CD4-positive, alpha-beta memory T cell (primary cell): ENCODE data around the gene PLPP3. TPM values are rescaled to one million over a fixed set of nuclear protein-coding genes. Genes with fewer than 3 reads are reported as not detected.

ENCODE experiments used
- CTCF ChIA-PET: fragments of 350-600 bp; sonication (Branson Sonifier 250); formaldehyde crosslinking; loops from one replicate; lab custom pipeline; 2021; ENCODE audit warnings: inconsistent platforms; ENCODE audit not compliant: partially characterized antibody; lab: Charles Lee
- POLR2A ChIA-PET: fragments of 350-600 bp; sonication (Branson Sonifier 250); formaldehyde crosslinking; loops from one replicate; lab custom pipeline; 2021; ENCODE audit not compliant: partially characterized antibody; lab: Charles Lee
- DNase-seq, 5 donors: peaks; one replicate each; pipeline versions ENCODE4 v3.0.0 to v3.0.0-alpha.2; 2020 to 2022; ENCODE audit warnings: mixed read lengths in 1 of 5
- H3K27ac ChIP-seq: one replicate; pipeline ENCODE4 v1.7.0; 2013; ENCODE audit warnings: low read depth, low read length
- H3K27me3 ChIP-seq: 2 replicates; pipeline ENCODE4 v1.7.0; 2013; ENCODE audit warnings: mild to moderate bottlenecking, low read length, moderate library complexity; ENCODE audit not compliant: insufficient read depth
- H3K36me3 ChIP-seq: 2 replicates; pipeline ENCODE4 v1.7.0; 2013; ENCODE audit warnings: mild to moderate bottlenecking, low read length, moderate library complexity; ENCODE audit not compliant: insufficient read depth
- H3K4me1 ChIP-seq: 2 replicates; pipeline ENCODE4 v1.7.0; 2013; ENCODE audit warnings: mild to moderate bottlenecking, low read length, moderate library complexity; ENCODE audit not compliant: insufficient read depth
- H3K4me3 ChIP-seq, 2 donors: one replicate each; pipeline ENCODE4 v1.7.0; 2013; ENCODE audit warnings: low read length in 2 of 2, mild to moderate bottlenecking in 1 of 2
- H3K9me3 ChIP-seq, 2 donors: one replicate each; pipeline ENCODE4 v1.7.0; 2013; ENCODE audit warnings: low read length in 2 of 2, control low read depth in 1 of 2; ENCODE audit not compliant: control insufficient read depth in 1 of 2
- H3K27ac Mint-ChIP-seq, 7 donors: one replicate each; pipeline ENCODE4 v1.8.0; 2020 to 2021; ENCODE audit warnings: mixed read lengths in 7 of 7, mild to moderate bottlenecking in 6 of 7, inconsistent platforms in 3 of 7, moderate library complexity in 3 of 7
- H3K27me3 Mint-ChIP-seq, 2 donors: one replicate each; pipeline ENCODE4 v1.8.0; 2020 to 2021; ENCODE audit warnings: mixed read lengths in 2 of 2
- H3K36me3 Mint-ChIP-seq, 2 donors: one replicate each; pipeline ENCODE4 v1.8.0; 2020 to 2021; ENCODE audit warnings: mixed read lengths in 2 of 2, inconsistent platforms in 1 of 2, mild to moderate bottlenecking in 1 of 2
- H3K4me1 Mint-ChIP-seq, 4 donors: one replicate each; pipeline ENCODE4 v1.8.0; 2020 to 2021; ENCODE audit warnings: mixed read lengths in 4 of 4, mild to moderate bottlenecking in 1 of 4
- H3K4me3 Mint-ChIP-seq, 8 donors: one replicate each; pipeline ENCODE4 v1.8.0; 2020 to 2021; ENCODE audit warnings: mixed read lengths in 8 of 8, mild to moderate bottlenecking in 7 of 8, moderate library complexity in 6 of 8, inconsistent platforms in 3 of 8
- H3K9me3 Mint-ChIP-seq, 8 donors: one replicate each; pipeline ENCODE4 v1.8.0; 2020 to 2021; ENCODE audit warnings: mixed read lengths in 8 of 8, mild to moderate bottlenecking in 5 of 8, inconsistent platforms in 3 of 8, moderate library complexity in 1 of 8
- intact Hi-C: fragments of 100-400 bp; cut with micrococcal nuclease; formaldehyde crosslinking; loops from one replicate; pipeline ENCODE4 v1.15.1; 2023
- polyA plus RNA-seq, 2 donors: library from polyadenylated mRNA; unstranded; fragments of 300-500 nt; fragmentation: Illumina TruSeq; gene quantifications; one replicate each; pipeline ENCODE4 v1.2.3, GENCODE V29; 2021
- total RNA-seq, 2 experiments: library from RNA; stranded (reverse); gene quantifications; one replicate each; pipeline ENCODE4 v1.2.3, GENCODE V29; 2021

Gene PLPP3
- total and polyA plus RNA-seq, 4 experiments from 2014 or later = 0.61 to 0.94 TPM; not detected in 2

DNA sequence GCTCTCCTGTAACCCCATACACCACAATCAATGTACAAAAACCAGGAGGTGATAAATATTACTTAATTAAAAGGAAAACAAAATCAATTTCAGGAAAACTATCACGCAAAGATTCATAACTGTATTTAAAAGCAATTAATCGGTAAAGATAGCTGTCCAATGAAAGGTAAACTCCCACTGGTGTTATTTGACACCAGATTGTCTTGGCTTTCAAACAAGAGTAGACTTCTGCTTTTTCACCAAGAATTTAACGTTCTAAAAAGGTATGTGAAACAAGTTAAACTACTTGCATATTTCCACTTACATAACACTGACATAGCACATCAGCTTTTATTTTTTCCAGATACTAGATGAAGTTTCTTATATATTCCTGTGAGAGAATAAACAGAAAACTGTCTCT lies 3.5 kb downstream of the PLPP3 start:
- Histone ChIP-seq H3K9me3 (no peaks in the 10 kb centered on the region), H3K4me1 (no peaks in the 10 kb centered on the region), H3K36me3 (no peaks in the 10 kb centered on the region), H3K27me3 (peaks cover 5% of the 10 kb centered on the region), H3K27ac (no peak overlapping the region), H3K4me3 (no peak overlapping the region)
- peaks cover 0 to 14% (median under 1%) of the 10 kb centered on the region in 4 donors for H3K4me1 Mint-ChIP-seq
- POLR2A ChIA-PET = no interaction called here
- H3K36me3 Mint-ChIP-seq = no peaks in the 10 kb centered on the region
- no peak for DNase-seq
- no peaks in the 10 kb centered on the region for H3K9me3 Mint-ChIP-seq
- intact Hi-C loops = no loop called here
- peaks cover 26 to 27% of the 10 kb centered on the region in 2 donors for H3K27me3 Mint-ChIP-seq
- CTCF ChIA-PET = interaction anchor here (0.8 kb wide), 1 partner anchor 256 kb away, joined by 3 read pairs; no protein-coding TSS in a partner anchor
- no peak overlapping the region for H3K27ac Mint-ChIP-seq
- no peak overlapping the region for H3K4me3 Mint-ChIP-seq

DNA sequence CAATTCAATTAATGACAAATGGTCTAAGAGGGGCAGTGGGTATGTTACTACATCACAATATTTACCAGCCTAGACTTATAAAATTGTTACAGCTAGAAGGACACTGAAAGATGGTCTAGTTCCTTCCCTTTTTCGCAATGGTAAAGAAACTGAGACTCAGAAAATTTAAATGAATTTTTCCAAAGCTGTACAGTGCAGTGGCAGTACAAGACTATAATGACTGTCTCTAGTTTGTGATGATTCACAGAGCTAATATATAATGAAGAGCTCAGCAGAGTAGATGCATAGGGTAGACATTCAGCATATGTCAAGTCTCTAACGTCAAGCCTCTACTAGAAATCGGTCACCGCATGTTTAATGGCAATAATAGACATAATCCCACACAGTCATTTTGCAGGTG lies 4.6 kb downstream of the PLPP3 start:
- ChIA-PET CTCF (no interaction called here), POLR2A (no interaction called here)
- Histone ChIP-seq H3K36me3 (no peaks in the 10 kb centered on the region), H3K27me3 (peaks cover 5% of the 10 kb centered on the region), H3K4me3 (no peak overlapping the region), H3K27ac (no peak overlapping the region), H3K9me3 (no peaks in the 10 kb centered on the region), H3K4me1 (no peaks in the 10 kb centered on the region)
- DNase-seq = no peak
- no peaks in the 10 kb centered on the region for H3K36me3 Mint-ChIP-seq
- peaks cover 0 to 14% (median under 1%) of the 10 kb centered on the region in 4 donors for H3K4me1 Mint-ChIP-seq
- H3K27me3 Mint-ChIP-seq = peaks cover 17 to 20% of the 10 kb centered on the region in 2 donors
- H3K27ac Mint-ChIP-seq = no peak overlapping the region
- intact Hi-C loops = no loop called here
- H3K4me3 Mint-ChIP-seq = no peak overlapping the region
- H3K9me3 Mint-ChIP-seq = no peaks in the 10 kb centered on the region

DNA sequence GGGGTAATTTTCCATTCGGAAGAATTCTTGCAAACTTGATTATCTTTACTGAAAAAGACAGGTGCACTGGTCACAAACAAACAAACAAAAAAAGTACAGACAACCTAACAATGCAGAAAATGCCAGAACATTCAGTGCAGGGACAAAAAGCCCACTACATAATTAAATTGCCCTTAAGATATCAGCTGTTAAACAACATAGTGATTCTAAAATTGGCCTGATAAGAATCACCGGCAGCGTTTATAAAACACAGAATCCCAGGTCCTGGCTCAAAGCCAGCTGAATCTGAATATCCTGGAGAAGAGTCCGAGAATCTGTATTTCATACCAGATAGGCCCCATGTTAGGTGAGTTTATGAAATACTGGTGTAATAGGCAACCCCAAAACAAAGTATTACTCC lies 6.1 kb downstream of the PLPP3 start:
- Histone ChIP-seq H3K4me1 (no peaks in the 10 kb centered on the region), H3K9me3 (no peaks in the 10 kb centered on the region), H3K27me3 (peaks cover 5% of the 10 kb centered on the region), H3K36me3 (no peaks in the 10 kb centered on the region), H3K4me3 (no peak overlapping the region), H3K27ac (no peak overlapping the region)
- no peak overlapping the region for H3K4me3 Mint-ChIP-seq
- no peak for DNase-seq
- H3K27ac Mint-ChIP-seq = no peak overlapping the region
- ChIA-PET CTCF (no interaction called here), POLR2A (no interaction called here)
- H3K36me3 Mint-ChIP-seq = no peaks in the 10 kb centered on the region
- H3K9me3 Mint-ChIP-seq = peaks cover 0 to 2% (median 0%) of the 10 kb centered on the region in 8 donors
- H3K4me1 Mint-ChIP-seq = peaks cover 0 to 6% (median 0%) of the 10 kb centered on the region in 4 donors
- H3K27me3 Mint-ChIP-seq = peaks cover 12 to 16% of the 10 kb centered on the region in 2 donors
- intact Hi-C loops = no loop called here

- H3K4me1 ChIP-seq = no peaks in the 10 kb centered on the region
- intact Hi-C loops = no loop called here
- no peaks in the 10 kb centered on the region for H3K4me1 Mint-ChIP-seq
- peaks cover 7 to 9% of the 10 kb centered on the region in 2 donors for H3K27me3 Mint-ChIP-seq
- no peak overlapping the region for H3K4me3 Mint-ChIP-seq
- POLR2A ChIA-PET = no interaction called here
- no peaks in the 10 kb centered on the region for H3K36me3 Mint-ChIP-seq
- H3K36me3 ChIP-seq = no peaks in the 10 kb centered on the region
- CTCF ChIA-PET = no interaction called here
- H3K4me3 ChIP-seq = no peak overlapping the region
- no peak for DNase-seq
- no peak overlapping the region for H3K27ac ChIP-seq
- peaks cover 0 to 2% (median 0%) of the 10 kb centered on the region in 8 donors for H3K9me3 Mint-ChIP-seq
- H3K9me3 ChIP-seq = no peaks in the 10 kb centered on the region
- H3K27me3 ChIP-seq = no peaks in the 10 kb centered on the region
- H3K27ac Mint-ChIP-seq = no peak overlapping the region
These were observed 6.9 kb downstream of the PLPP3 start for GRCh38 chr1:56572334-56573050.

- no peak overlapping the region for H3K27ac Mint-ChIP-seq
These were observed 7.9 kb downstream of the PLPP3 start for GRCh38 chr1:56571448-56571847.

DNA sequence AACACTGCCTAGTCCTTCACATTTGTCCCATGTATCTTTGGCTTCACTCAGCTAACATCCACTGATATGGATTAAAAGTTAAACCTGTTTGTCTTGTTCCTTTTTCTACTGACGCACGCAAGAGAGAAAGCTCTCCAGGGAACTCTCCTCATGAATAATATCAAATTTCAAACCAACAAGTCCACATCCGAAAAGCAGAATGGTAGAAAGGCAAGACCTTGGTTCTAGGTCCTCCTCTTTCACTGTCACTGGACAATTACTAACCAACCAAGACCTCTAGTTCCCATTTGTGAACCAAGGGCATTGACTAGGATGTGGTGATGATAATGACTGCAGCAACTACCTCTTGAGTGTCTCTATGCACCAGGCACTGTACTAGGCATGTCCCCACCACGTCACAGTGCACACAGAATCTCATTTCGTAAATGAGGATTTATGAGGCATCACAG lies 8.4 kb downstream of the PLPP3 start:
- CTCF ChIA-PET = no interaction called here
- H3K4me1 ChIP-seq = no peaks in the 10 kb centered on the region
- H3K4me1 Mint-ChIP-seq = no peaks in the 10 kb centered on the region
- H3K9me3 ChIP-seq = no peaks in the 10 kb centered on the region
- H3K4me3 ChIP-seq = no peak overlapping the region
- H3K27ac Mint-ChIP-seq = no peak overlapping the region
- peaks cover 0 to 2% (median 0%) of the 10 kb centered on the region in 8 donors for H3K9me3 Mint-ChIP-seq
- peaks cover 0 to 1% of the 10 kb centered on the region in 2 donors for H3K27me3 Mint-ChIP-seq
- no peaks in the 10 kb centered on the region for H3K36me3 Mint-ChIP-seq
- POLR2A ChIA-PET = no interaction called here
- no peak for DNase-seq
- no peak overlapping the region for H3K4me3 Mint-ChIP-seq
- no peak overlapping the region for H3K27ac ChIP-seq
- H3K27me3 ChIP-seq = no peaks in the 10 kb centered on the region
- no peaks in the 10 kb centered on the region for H3K36me3 ChIP-seq
- intact Hi-C loops = no loop called here

More at GRCh38 chr1:56571448-56571847, 7.9 kb downstream of the PLPP3 start:
- H3K27me3 Mint-ChIP-seq = peaks cover 0 to 1% of the 10 kb centered on the region in 2 donors
- no peaks in the 10 kb centered on the region for H3K36me3 Mint-ChIP-seq
- no peaks in the 10 kb centered on the region for H3K9me3 ChIP-seq
- H3K9me3 Mint-ChIP-seq = peaks cover 0 to 2% (median 0%) of the 10 kb centered on the region in 8 donors
- no peaks in the 10 kb centered on the region for H3K4me1 Mint-ChIP-seq
- no peaks in the 10 kb centered on the region for H3K27me3 ChIP-seq
- no peaks in the 10 kb centered on the region for H3K4me1 ChIP-seq
- no peak overlapping the region for H3K27ac ChIP-seq
- CTCF ChIA-PET = no interaction called here
- DNase-seq = no peak
- no peaks in the 10 kb centered on the region for H3K36me3 ChIP-seq
- POLR2A ChIA-PET = no interaction called here
- intact Hi-C loops = no loop called here
- H3K4me3 ChIP-seq = no peak overlapping the region
- no peak overlapping the region for H3K4me3 Mint-ChIP-seq

DNA sequence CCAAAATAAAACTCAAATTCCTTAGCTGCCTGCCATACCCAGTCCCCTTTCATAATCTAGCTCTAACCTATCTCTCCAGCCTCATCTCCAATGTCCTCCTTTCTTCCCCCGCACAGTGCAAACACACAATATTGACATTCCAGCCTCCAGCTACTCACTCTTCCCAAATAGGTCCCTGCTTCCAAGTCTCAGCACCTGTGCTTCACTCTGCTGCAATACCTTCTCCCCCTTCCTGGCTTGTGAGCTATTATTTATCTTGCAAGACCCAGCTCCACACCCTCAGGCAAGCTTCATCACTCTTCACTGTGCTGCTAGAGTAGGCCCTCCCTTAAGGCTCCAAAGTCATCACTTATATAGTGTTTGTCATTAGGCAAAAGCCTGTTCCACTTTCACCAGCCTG lies 9.7 kb downstream of the PLPP3 start:
- Mint-ChIP-seq H3K27ac (no peak overlapping the region), H3K4me1 (no peaks in the 10 kb centered on the region), H3K9me3 (peaks cover 0 to 2% (median 0%) of the 10 kb centered on the region in 8 donors), H3K4me3 (no peak overlapping the region), H3K27me3 (peaks cover 0 to 1% of the 10 kb centered on the region in 2 donors), H3K36me3 (no peaks in the 10 kb centered on the region)
- CTCF ChIA-PET = no interaction called here
- no peaks in the 10 kb centered on the region for H3K36me3 ChIP-seq
- H3K9me3 ChIP-seq = no peaks in the 10 kb centered on the region
- no peak overlapping the region for H3K4me3 ChIP-seq
- POLR2A ChIA-PET = no interaction called here
- no peaks in the 10 kb centered on the region for H3K4me1 ChIP-seq
- no peaks in the 10 kb centered on the region for H3K27me3 ChIP-seq
- intact Hi-C loops = no loop called here
- H3K27ac ChIP-seq = no peak overlapping the region
- DNase-seq = no peak
